Peyer's patch (tissue), 4 donors: Measurements from ENCODE around the gene FURIN. TPM values are rescaled to one million over a fixed set of nuclear protein-coding genes. Genes with fewer than 3 reads are reported as not detected.
A peak's percentile ranks its signal among the peaks of the same experiment; 100 is the strongest.
"Not testable (repeated sequence)": the region's sequence is repeated elsewhere in the genome, so short reads cannot be mapped to it uniquely, and the experiment has no call there.

Experiments used
- DNase-seq, 3 donors: peaks; one replicate each; pipeline ENCODE4 v3.0.0-alpha.2; 2017 to 2019
- H3K27ac ChIP-seq, 4 donors: fragments of 200-600 bp; sonication (generic); one replicate each; pipeline ENCODE4 v1.5.1; 2016 to 2019
- H3K27me3 ChIP-seq, 2 donors: fragments of 200-600 bp; sonication (generic); one replicate each; pipeline ENCODE4 v1.5.1; 2019
- H3K36me3 ChIP-seq, 3 donors: fragments of 200-600 bp; sonication (generic); one replicate each; pipeline ENCODE4 v1.5.1; 2016 to 2019
- H3K4me1 ChIP-seq, 4 donors: fragments of 200-600 bp; sonication (generic); one replicate each; pipeline ENCODE4 v1.5.1; 2016 to 2019
- H3K4me3 ChIP-seq, 4 donors: fragments of 200-600 bp; sonication (generic); 1 replicate in 3 of 4; 2 replicates in 1 of 4; pipeline ENCODE4 v1.5.1; 2016 to 2019; ENCODE audit warnings: mild to moderate bottlenecking in 1 of 4
- H3K9me3 ChIP-seq, 4 donors: fragments of 200-600 bp; sonication (generic); one replicate each; pipeline ENCODE4 v1.5.1; 2016 to 2019; ENCODE audit warnings: mild to moderate bottlenecking in 1 of 4
- POLR2A ChIP-seq, 2 donors: fragments of 450-650 bp; IDR thresholded peaks; one replicate each; pipeline ENCODE4 v1.5.1; 2017; ENCODE audit warnings: antibody characterized with exemption in 2 of 2, mild to moderate bottlenecking in 2 of 2, moderate library complexity in 2 of 2
- total RNA-seq, 4 donors: library from RNA; depleted of rRNA; stranded (reverse); fragments of >200 nt; gene quantifications; one replicate each; pipeline ENCODE4 v1.1.0, GENCODE V29; 2016
- TF ChIP-seq, protein P1 (sequence below), 6 experiments: fragments of 450-650 bp in 4 of 6; fragments of 200-600 bp in 2 of 6; sonication (generic) in 1 of 6; IDR thresholded peaks; one replicate each; pipeline ENCODE4 v1.5.1; 2017 to 2019; ENCODE audit warnings: antibody characterized with exemption in 6 of 6, mild to moderate bottlenecking in 3 of 6, moderate library complexity in 1 of 6

The FURIN gene
- total RNA-seq: 10 to 100 TPM; 53.6 to 76.7 (median 70.1) TPM

DNA sequence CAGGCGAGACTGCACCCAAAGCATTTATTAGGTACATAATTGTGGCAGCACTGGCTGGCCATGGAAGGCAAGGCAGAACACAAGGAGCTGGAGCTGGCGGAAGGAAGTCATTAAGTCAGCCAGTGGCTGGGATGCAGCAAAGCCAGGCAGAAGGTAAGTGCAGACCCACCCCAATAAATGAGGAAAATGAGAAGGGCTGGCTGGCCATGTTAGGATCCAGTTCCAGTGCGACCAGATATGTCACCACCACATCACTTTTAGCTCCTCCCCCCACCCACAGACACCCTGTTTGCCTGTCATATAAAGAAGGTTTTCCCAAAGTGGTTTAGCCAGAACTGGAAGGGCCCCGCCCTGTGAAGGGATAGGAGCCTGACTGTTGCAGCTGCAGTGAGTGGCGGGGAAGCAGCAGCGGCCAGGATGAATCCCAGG lies at the start of gene FURIN:
Gene FURIN (plus strand): TSS at position 328 of the 429 bp plus-strand sequence. CDS start 7,153 bp downstream, outside the sequence.
- Histone ChIP-seq H3K4me1 (peaks cover 7 to 31% (median 8%) of the 10 kb centered on the region in 4 donors), H3K4me3 (no peak within 1 kb of the TSS), H3K27me3 (no peaks in the 10 kb centered on the region), H3K9me3 (no peaks in the 10 kb centered on the region), H3K27ac (peak within 1 kb of the TSS; percentile 85 to 97 (median 90)), H3K36me3 (no peaks in the 10 kb centered on the region)
- peak in 1 of 3 donors; percentile 64 for DNase-seq
- TF ChIP-seq POLR2A (IDR thresholded peaks at IDR 0.05): no peak
- TF ChIP-seq, protein P1, sequence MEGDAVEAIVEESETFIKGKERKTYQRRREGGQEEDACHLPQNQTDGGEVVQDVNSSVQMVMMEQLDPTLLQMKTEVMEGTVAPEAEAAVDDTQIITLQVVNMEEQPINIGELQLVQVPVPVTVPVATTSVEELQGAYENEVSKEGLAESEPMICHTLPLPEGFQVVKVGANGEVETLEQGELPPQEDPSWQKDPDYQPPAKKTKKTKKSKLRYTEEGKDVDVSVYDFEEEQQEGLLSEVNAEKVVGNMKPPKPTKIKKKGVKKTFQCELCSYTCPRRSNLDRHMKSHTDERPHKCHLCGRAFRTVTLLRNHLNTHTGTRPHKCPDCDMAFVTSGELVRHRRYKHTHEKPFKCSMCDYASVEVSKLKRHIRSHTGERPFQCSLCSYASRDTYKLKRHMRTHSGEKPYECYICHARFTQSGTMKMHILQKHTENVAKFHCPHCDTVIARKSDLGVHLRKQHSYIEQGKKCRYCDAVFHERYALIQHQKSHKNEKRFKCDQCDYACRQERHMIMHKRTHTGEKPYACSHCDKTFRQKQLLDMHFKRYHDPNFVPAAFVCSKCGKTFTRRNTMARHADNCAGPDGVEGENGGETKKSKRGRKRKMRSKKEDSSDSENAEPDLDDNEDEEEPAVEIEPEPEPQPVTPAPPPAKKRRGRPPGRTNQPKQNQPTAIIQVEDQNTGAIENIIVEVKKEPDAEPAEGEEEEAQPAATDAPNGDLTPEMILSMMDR (IDR thresholded peaks at IDR 0.05): no peak

GRCh38 chr15:90819390-90819789 lies 49.0 kb upstream of the FURIN start:
- no peaks in the 10 kb centered on the region for H3K36me3 ChIP-seq
- no peak overlapping the region for H3K27ac ChIP-seq
- H3K4me1 ChIP-seq: peaks cover 4 to 32% (median 12%) of the 10 kb centered on the region in 4 donors
- TF ChIP-seq POLR2A (IDR thresholded peaks at IDR 0.05): no peak
- DNase-seq: no peak
- H3K27me3 ChIP-seq: no peaks in the 10 kb centered on the region
- H3K4me3 ChIP-seq: no peak overlapping the region
- H3K9me3 ChIP-seq: no peaks in the 10 kb centered on the region

GRCh38 chr15:90819850-90820249 lies 48.5 kb upstream of the FURIN start:
- DNase-seq: no peak
- H3K27me3 ChIP-seq: no peaks in the 10 kb centered on the region
- no peak overlapping the region for H3K27ac ChIP-seq
- H3K9me3 ChIP-seq: no peaks in the 10 kb centered on the region
- H3K36me3 ChIP-seq: no peaks in the 10 kb centered on the region
- peaks cover 4 to 29% (median 12%) of the 10 kb centered on the region in 4 donors for H3K4me1 ChIP-seq
- TF ChIP-seq POLR2A (IDR thresholded peaks at IDR 0.05): no peak
- TF ChIP-seq, protein P1 (IDR thresholded peaks at IDR 0.05): no peak
- no peak overlapping the region for H3K4me3 ChIP-seq

- DNase-seq: no peak
- peaks cover 4 to 28% (median 12%) of the 10 kb centered on the region in 4 donors for H3K4me1 ChIP-seq
- H3K27ac ChIP-seq: no peak overlapping the region
- H3K36me3 ChIP-seq: no peaks in the 10 kb centered on the region
- H3K27me3 ChIP-seq: no peaks in the 10 kb centered on the region
- no peak overlapping the region for H3K4me3 ChIP-seq
- no peaks in the 10 kb centered on the region for H3K9me3 ChIP-seq
- TF ChIP-seq, protein P1 (IDR thresholded peaks at IDR 0.05): no peak
- TF ChIP-seq POLR2A (IDR thresholded peaks at IDR 0.05): no peak
Measured at GRCh38 chr15:90820481-90820880, 47.9 kb upstream of the FURIN start.

DNA sequence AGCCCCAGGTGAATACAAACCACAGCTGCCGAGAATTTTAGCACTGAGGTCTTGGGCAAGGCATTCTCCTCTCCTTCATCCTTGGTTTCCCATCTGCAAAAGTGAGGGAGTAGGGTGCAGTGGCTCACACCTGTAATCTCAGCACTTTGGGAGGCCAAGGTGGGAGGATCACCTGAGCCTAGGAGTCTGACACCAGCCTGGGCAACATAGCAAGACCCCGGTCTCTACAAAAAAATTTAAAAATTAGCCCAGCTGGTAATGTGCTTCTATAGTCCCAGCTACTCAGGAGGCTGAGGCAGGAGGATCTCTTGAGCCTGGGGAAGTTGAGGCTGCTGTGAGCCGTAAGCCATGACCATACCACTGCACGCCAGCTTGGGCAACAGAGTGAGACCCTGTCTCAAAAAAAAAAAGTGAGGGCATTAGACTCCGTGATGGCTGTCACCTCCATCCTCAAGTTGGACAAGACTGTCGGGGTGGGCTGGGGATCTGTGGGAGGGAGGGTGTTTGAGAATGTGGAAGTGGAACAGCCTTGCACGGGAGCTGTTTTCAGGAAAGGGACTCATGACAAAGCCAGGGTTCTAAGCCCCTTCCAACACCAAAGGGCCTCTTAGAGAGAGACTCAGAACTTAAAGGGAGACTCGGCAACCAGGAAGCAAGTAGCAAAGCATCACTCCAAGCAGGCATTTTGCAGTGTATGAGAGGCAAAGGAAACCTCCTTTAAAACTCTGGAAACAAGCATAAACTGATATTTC lies 46.0 kb upstream of the FURIN start:
- H3K4me1 ChIP-seq: peaks cover 4 to 21% (median 11%) of the 10 kb centered on the region in 4 donors
- H3K4me3 ChIP-seq: no peak overlapping the region
- no peaks in the 10 kb centered on the region for H3K27me3 ChIP-seq
- no peaks in the 10 kb centered on the region for H3K36me3 ChIP-seq
- H3K27ac ChIP-seq: no peak overlapping the region
- TF ChIP-seq, protein P1 (IDR thresholded peaks at IDR 0.05): no peak
- DNase-seq: peak in 1 of 3 donors; percentile 25
- H3K9me3 ChIP-seq: no peaks in the 10 kb centered on the region

GRCh38 chr15:90823455-90823974 lies 44.9 kb upstream of the FURIN start:
- DNase-seq: peak in 2 of 3 donors; percentile 74 to 87
- TF ChIP-seq POLR2A (IDR thresholded peaks at IDR 0.05): peak; percentile 50 to 53
- TF ChIP-seq, protein P1 (IDR thresholded peaks at IDR 0.05): no peak
- Histone ChIP-seq H3K4me1 (peaks cover 0 to 16% (median 3%) of the 10 kb centered on the region in 4 donors), H3K27ac (peak overlapping the region in 3 of 4 donors; percentile 27 to 88 (median 79)), H3K9me3 (no peaks in the 10 kb centered on the region), H3K4me3 (no peak overlapping the region), H3K36me3 (no peaks in the 10 kb centered on the region), H3K27me3 (no peaks in the 10 kb centered on the region)

DNA sequence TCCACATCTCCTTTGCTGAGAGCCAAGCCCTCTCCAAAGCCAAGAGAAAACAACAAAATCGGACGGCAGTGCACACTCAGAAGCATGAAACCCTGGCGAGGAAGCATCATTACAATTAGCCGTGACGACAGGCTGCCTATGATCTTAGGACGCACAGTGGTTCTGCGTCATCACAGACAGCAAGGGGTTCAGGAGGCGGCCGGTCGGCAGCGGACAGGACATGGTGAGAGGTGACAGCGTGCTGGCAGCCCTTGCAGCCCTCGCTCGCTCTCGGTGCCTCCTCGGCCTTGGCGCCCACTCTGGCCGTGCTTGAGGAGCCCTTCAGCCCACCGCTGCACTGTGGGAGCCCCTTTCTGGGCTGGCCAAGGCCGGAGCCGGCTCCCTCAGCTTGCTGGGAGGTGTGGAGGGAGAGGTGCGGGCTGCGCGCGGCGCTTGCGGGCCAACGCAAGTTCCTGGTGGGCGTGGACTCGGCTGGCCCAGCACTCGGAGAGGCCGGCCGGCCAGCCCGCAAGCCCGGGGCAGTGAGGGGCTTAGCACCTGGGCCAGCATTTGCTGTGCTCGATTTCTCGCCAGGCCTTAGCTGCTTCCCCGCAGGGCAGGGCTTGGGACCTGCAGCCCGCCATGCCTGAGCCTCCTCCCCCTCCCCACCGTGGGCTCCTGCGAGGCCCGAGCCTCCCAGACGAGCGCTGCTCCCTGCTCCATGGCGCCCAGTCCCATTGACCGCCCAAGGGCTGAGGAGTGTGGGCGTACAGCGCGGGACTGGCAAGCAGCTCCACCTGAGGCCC lies 43.1 kb upstream of the FURIN start:
- H3K9me3 ChIP-seq, H3K4me3 ChIP-seq, H3K36me3 ChIP-seq, DNase-seq, H3K27me3 ChIP-seq, H3K27ac ChIP-seq: not testable (repeated sequence)
- peaks cover 0 to 11% (median 2%) of the 10 kb centered on the region in 4 donors for H3K4me1 ChIP-seq

DNA sequence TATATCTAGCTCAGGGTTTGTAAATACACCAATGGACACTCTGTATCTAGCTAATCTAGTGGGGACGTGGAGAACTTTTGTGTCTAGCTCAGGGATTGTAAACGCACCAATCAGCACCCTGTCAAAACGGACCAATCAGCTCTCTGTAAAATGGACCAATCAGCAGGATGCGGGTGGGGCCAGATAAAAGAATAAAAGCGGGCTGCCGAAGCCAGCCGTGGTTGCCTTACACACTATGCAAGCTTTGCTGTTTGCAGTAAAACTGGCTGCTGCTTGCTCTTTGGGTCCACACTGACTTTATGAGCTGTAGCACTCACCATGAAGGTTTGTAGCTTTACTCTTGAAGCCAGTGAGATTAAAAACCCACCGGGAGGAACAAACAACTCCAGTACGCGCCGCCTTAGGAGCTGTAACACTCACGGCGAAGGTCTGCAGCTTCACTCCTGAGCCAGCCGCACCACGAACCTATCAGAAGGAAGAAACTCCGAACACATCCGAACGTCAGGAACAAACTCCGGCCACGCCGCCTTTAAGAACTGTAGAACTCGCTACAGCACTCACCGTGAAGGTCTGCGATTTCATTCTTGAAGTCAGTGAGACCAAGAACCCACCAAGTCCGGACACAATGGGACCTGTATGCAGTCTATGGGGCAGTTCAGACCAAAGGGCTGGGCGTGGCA lies 42.0 kb upstream of the FURIN start:
- H3K4me3 ChIP-seq, DNase-seq, H3K9me3 ChIP-seq, H3K36me3 ChIP-seq, H3K27ac ChIP-seq, H3K27me3 ChIP-seq: not testable (repeated sequence)
- H3K4me1 ChIP-seq: peaks cover 0 to 11% (median 2%) of the 10 kb centered on the region in 4 donors
